GM23338 (cell line): ENCODE results near the gene TPCN2.

ENCODE experiments used
- CREB1 ChIP-seq: fragments of 250-450 bp; sonication (Bioruptor Pico); IDR thresholded peaks from 2 replicates; pipeline ENCODE4 v1.5.0; 2020; ENCODE audit warnings: low read depth, mild to moderate bottlenecking, moderate library complexity
- EZH2 ChIP-seq: fragments of 200-600 bp; sonication (generic); IDR thresholded peaks from one replicate; pipeline ENCODE4 v1.8.0; 2017; ENCODE audit warnings: antibody characterized with exemption, mild to moderate bottlenecking, low read depth; ENCODE audit not compliant: unreplicated experiment
- EZH2phosphoT487 ChIP-seq: fragments of 200-600 bp; sonication (generic); IDR thresholded peaks from one replicate; pipeline ENCODE4 v1.8.1; 2018; ENCODE audit warnings: antibody characterized with exemption; ENCODE audit not compliant: unreplicated experiment
- JUNB ChIP-seq: IDR thresholded peaks from one replicate; pipeline ENCODE4 v1.6.1; 2016; ENCODE audit warnings: antibody characterized with exemption; ENCODE audit not compliant: unreplicated experiment
- NANOG ChIP-seq: IDR thresholded peaks from 2 replicates; pipeline ENCODE4 v1.6.1; 2016; ENCODE audit warnings: antibody characterized with exemption, borderline replicate concordance
- POLR2AphosphoS5 ChIP-seq: IDR thresholded peaks from 2 replicates; pipeline ENCODE4 v1.6.1; 2016; ENCODE audit warnings: antibody characterized with exemption, low read depth
- STAT1 ChIP-seq: IDR thresholded peaks from one replicate; pipeline ENCODE4 v1.6.1; 2016; ENCODE audit warnings: antibody characterized with exemption; ENCODE audit not compliant: unreplicated experiment
- ZNF331 ChIP-seq: fragments of 250-450 bp; sonication (Bioruptor Pico); IDR thresholded peaks from 2 replicates; pipeline ENCODE4 v1.5.0; 2020; ENCODE audit warnings: low read depth, mild to moderate bottlenecking, moderate library complexity
- TF ChIP-seq, protein P1 (sequence below), 2 experiments: fragments of 200-600 bp in 1 of 2; sonication (generic) in 1 of 2; conservative IDR thresholded peaks; 2 replicates each; pipeline versions ENCODE4 v1.5.1 to v1.6.1; 2016 to 2017; ENCODE audit warnings: antibody characterized with exemption in 2 of 2, low read depth in 2 of 2, mild to moderate bottlenecking in 2 of 2, moderate library complexity in 1 of 2
- TF ChIP-seq, protein P2 (sequence below): IDR thresholded peaks from one replicate; pipeline ENCODE4 v1.6.1; 2018; ENCODE audit warnings: antibody characterized with exemption; ENCODE audit not compliant: unreplicated experiment
- TF ChIP-seq, protein P3 (sequence below): fragments of 250-450 bp; sonication (Bioruptor Pico); IDR thresholded peaks from 2 replicates; pipeline ENCODE4 v1.5.0; 2020; ENCODE audit warnings: mild to moderate bottlenecking, moderate library complexity
- TF ChIP-seq, protein P4 (sequence below): IDR thresholded peaks from 2 replicates; pipeline ENCODE4 v1.6.1; 2016; ENCODE audit warnings: antibody characterized with exemption

DNA sequence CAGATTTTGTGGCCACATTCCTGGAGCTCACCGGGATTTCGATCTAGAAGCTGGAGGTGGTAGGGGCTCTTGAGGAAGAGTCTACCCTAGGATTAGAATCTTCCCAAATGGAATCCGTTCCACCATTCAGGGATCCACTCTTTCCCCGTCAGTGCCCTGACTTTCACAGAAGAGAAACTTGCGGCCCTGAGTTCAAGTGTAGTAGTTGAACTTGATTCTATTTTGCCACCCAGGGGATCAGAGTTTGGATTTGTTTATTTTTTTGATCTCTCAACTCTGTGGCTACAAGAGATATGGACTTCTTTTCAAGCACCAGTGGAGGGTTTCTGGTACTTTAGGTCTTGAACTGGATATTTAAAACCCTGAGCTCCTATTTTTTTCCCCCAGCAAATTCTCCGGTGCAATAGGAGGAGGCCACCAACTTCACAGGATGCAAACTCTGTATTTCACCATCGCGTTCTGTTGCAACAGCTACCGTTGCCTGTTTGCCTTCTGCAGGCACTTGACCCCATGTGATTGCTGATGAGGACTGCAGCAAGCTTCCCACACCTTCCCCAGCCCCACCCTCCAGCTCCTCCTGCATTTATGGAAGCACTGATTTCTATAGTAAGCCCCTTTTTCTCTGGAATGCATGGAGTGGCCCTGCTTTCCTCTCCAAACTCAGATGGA, 20.9 kb upstream of the TPCN2 start:
- TF ChIP-seq, protein P1, sequence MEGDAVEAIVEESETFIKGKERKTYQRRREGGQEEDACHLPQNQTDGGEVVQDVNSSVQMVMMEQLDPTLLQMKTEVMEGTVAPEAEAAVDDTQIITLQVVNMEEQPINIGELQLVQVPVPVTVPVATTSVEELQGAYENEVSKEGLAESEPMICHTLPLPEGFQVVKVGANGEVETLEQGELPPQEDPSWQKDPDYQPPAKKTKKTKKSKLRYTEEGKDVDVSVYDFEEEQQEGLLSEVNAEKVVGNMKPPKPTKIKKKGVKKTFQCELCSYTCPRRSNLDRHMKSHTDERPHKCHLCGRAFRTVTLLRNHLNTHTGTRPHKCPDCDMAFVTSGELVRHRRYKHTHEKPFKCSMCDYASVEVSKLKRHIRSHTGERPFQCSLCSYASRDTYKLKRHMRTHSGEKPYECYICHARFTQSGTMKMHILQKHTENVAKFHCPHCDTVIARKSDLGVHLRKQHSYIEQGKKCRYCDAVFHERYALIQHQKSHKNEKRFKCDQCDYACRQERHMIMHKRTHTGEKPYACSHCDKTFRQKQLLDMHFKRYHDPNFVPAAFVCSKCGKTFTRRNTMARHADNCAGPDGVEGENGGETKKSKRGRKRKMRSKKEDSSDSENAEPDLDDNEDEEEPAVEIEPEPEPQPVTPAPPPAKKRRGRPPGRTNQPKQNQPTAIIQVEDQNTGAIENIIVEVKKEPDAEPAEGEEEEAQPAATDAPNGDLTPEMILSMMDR (conservative IDR thresholded peaks at IDR 0.05; ENCODE audit: low read depth in 2 of 2), result no peak
- TF ChIP-seq CREB1 (CRISPR knock-in tag) (no peak), EZH2 (no peak), EZH2phosphoT487 (no peak), JUNB (no peak), POLR2AphosphoS5 (no peak), ZNF331 (CRISPR knock-in tag) (no peak), STAT1 (no peak), NANOG (no peak)
- TF ChIP-seq, protein P2, sequence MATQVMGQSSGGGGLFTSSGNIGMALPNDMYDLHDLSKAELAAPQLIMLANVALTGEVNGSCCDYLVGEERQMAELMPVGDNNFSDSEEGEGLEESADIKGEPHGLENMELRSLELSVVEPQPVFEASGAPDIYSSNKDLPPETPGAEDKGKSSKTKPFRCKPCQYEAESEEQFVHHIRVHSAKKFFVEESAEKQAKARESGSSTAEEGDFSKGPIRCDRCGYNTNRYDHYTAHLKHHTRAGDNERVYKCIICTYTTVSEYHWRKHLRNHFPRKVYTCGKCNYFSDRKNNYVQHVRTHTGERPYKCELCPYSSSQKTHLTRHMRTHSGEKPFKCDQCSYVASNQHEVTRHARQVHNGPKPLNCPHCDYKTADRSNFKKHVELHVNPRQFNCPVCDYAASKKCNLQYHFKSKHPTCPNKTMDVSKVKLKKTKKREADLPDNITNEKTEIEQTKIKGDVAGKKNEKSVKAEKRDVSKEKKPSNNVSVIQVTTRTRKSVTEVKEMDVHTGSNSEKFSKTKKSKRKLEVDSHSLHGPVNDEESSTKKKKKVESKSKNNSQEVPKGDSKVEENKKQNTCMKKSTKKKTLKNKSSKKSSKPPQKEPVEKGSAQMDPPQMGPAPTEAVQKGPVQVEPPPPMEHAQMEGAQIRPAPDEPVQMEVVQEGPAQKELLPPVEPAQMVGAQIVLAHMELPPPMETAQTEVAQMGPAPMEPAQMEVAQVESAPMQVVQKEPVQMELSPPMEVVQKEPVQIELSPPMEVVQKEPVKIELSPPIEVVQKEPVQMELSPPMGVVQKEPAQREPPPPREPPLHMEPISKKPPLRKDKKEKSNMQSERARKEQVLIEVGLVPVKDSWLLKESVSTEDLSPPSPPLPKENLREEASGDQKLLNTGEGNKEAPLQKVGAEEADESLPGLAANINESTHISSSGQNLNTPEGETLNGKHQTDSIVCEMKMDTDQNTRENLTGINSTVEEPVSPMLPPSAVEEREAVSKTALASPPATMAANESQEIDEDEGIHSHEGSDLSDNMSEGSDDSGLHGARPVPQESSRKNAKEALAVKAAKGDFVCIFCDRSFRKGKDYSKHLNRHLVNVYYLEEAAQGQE, result no peak
- TF ChIP-seq, protein P3, sequence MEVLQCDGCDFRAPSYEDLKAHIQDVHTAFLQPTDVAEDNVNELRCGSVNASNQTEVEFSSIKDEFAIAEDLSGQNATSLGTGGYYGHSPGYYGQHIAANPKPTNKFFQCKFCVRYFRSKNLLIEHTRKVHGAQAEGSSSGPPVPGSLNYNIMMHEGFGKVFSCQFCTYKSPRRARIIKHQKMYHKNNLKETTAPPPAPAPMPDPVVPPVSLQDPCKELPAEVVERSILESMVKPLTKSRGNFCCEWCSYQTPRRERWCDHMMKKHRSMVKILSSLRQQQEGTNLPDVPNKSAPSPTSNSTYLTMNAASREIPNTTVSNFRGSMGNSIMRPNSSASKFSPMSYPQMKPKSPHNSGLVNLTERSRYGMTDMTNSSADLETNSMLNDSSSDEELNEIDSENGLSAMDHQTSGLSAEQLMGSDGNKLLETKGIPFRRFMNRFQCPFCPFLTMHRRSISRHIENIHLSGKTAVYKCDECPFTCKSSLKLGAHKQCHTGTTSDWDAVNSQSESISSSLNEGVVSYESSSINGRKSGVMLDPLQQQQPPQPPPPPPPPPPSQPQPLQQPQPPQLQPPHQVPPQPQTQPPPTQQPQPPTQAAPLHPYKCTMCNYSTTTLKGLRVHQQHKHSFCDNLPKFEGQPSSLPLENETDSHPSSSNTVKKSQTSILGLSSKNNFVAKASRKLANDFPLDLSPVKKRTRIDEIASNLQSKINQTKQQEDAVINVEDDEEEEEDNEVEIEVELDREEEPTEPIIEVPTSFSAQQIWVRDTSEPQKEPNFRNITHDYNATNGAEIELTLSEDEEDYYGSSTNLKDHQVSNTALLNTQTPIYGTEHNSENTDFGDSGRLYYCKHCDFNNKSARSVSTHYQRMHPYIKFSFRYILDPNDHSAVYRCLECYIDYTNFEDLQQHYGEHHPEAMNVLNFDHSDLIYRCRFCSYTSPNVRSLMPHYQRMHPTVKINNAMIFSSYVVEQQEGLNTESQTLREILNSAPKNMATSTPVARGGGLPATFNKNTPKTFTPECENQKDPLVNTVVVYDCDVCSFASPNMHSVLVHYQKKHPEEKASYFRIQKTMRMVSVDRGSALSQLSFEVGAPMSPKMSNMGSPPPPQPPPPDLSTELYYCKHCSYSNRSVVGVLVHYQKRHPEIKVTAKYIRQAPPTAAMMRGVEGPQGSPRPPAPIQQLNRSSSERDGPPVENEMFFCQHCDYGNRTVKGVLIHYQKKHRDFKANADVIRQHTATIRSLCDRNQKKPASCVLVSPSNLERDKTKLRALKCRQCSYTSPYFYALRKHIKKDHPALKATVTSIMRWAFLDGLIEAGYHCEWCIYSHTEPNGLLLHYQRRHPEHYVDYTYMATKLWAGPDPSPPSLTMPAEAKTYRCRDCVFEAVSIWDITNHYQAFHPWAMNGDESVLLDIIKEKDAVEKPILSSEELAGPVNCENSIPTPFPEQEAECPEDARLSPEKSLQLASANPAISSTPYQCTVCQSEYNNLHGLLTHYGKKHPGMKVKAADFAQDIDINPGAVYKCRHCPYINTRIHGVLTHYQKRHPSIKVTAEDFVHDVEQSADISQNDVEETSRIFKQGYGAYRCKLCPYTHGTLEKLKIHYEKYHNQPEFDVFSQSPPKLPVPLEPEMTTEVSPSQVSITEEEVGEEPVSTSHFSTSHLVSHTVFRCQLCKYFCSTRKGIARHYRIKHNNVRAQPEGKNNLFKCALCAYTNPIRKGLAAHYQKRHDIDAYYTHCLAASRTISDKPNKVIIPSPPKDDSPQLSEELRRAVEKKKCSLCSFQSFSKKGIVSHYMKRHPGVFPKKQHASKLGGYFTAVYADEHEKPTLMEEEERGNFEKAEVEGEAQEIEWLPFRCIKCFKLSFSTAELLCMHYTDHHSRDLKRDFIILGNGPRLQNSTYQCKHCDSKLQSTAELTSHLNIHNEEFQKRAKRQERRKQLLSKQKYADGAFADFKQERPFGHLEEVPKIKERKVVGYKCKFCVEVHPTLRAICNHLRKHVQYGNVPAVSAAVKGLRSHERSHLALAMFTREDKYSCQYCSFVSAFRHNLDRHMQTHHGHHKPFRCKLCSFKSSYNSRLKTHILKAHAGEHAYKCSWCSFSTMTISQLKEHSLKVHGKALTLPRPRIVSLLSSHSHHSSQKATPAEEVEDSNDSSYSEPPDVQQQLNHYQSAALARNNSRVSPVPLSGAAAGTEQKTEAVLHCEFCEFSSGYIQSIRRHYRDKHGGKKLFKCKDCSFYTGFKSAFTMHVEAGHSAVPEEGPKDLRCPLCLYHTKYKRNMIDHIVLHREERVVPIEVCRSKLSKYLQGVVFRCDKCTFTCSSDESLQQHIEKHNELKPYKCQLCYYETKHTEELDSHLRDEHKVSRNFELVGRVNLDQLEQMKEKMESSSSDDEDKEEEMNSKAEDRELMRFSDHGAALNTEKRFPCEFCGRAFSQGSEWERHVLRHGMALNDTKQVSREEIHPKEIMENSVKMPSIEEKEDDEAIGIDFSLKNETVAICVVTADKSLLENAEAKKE (CRISPR knock-in tag), result no peak
- TF ChIP-seq, protein P4, sequence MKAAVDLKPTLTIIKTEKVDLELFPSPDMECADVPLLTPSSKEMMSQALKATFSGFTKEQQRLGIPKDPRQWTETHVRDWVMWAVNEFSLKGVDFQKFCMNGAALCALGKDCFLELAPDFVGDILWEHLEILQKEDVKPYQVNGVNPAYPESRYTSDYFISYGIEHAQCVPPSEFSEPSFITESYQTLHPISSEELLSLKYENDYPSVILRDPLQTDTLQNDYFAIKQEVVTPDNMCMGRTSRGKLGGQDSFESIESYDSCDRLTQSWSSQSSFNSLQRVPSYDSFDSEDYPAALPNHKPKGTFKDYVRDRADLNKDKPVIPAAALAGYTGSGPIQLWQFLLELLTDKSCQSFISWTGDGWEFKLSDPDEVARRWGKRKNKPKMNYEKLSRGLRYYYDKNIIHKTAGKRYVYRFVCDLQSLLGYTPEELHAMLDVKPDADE, result no peak
